Transverse colon (tissue), 4 donors: ENCODE measurements around the gene NSD1. TPM values are rescaled to one million over a fixed set of nuclear protein-coding genes. Genes with fewer than 3 reads are reported as not detected.

Experiments
- DNase-seq: peaks from one replicate; pipeline ENCODE4 v3.0.0-alpha.2; 2019
- H3K27ac ChIP-seq, 4 donors: fragments of 200-600 bp; sonication (generic); 2 replicates each; pipeline ENCODE4 v1.5.1; 2016 to 2018; ENCODE audit warnings: inconsistent platforms in 4 of 4
- H3K27me3 ChIP-seq: fragments of 200-600 bp; sonication (generic); 2 replicates; pipeline ENCODE4 v1.5.1; 2017; ENCODE audit warnings: inconsistent platforms
- H3K36me3 ChIP-seq, 4 donors: fragments of 200-600 bp; sonication (generic); 2 replicates each; pipeline ENCODE4 v1.5.1; 2017 to 2019; ENCODE audit warnings: inconsistent platforms in 4 of 4
- H3K4me1 ChIP-seq, 4 donors: fragments of 200-600 bp; sonication (generic); 2 replicates each; pipeline ENCODE4 v1.5.1; 2017 to 2020; ENCODE audit warnings: inconsistent platforms in 4 of 4
- H3K4me3 ChIP-seq, 4 donors: fragments of 200-600 bp; sonication (generic); 1 replicate in 1 of 4; 2 replicates in 3 of 4; pipeline versions ENCODE4 v1.5.1 to v1.6.1; 2017 to 2019; ENCODE audit warnings: inconsistent platforms in 4 of 4
- H3K9me3 ChIP-seq, 2 donors: fragments of 200-600 bp; sonication (generic); 2 replicates each; pipeline ENCODE4 v1.5.1; 2017 to 2019; ENCODE audit warnings: inconsistent platforms in 2 of 2
- EP300 ChIP-seq: sonication (generic); formaldehyde crosslinking; IDR thresholded peaks from one replicate; pipeline ENCODE4 v1.6.1; 2017; ENCODE audit warnings: antibody characterized with exemption, low read depth
- POLR2A ChIP-seq: fragments of 450-650 bp; IDR thresholded peaks from one replicate; pipeline ENCODE4 v1.6.1; 2016; ENCODE audit warnings: antibody characterized with exemption, mild to moderate bottlenecking, moderate library complexity
- POLR2AphosphoS5 ChIP-seq, 3 donors: sonication (generic); formaldehyde crosslinking; IDR thresholded peaks; one replicate each; pipeline ENCODE4 v1.6.1; 2016; ENCODE audit warnings: antibody characterized with exemption in 3 of 3
- WGBS, 2 donors: methylation state at CpG; one replicate each; pipeline ENCODE4 v1.1.5; 2018; ENCODE audit warnings: low coverage in 1 of 2; 5-methylcytosine and 5-hydroxymethylcytosine counted together
- in situ Hi-C, 4 donors: fragments of 200-750 bp; cut with MboI; loops; one replicate each; pipeline versions ENCODE4 v1.15.0 to v1.15.1; 2017; ENCODE audit warnings: low sequenced_read_pairs in 3 of 4, low pct_ligation_motif_present in 1 of 4, low pct_unique_long_range_greater_than_20kb in 1 of 4
- intact Hi-C: fragments of 100-400 bp; cut with DNase I; formaldehyde crosslinking; loops from one replicate; pipeline ENCODE4 v1.15.1; 2023; ENCODE audit warnings: low total_unique reads
- total RNA-seq, 4 donors: library from RNA; depleted of rRNA; stranded (reverse); fragments of >200 nt; gene quantifications; one replicate each; pipeline ENCODE4 v1.1.0, GENCODE V29; 2016
- TF ChIP-seq, protein P1 (sequence below), 5 experiments: fragments of 200-600 bp in 3 of 5; fragments of 450-650 bp in 2 of 5; sonication (generic) in 3 of 5; IDR thresholded peaks; 1 replicate in 2 of 5; 2 replicates in 3 of 5; pipeline ENCODE4 v1.5.1; 2016 to 2017; ENCODE audit warnings: antibody characterized with exemption in 5 of 5, inconsistent platforms in 3 of 5, mild to moderate bottlenecking in 2 of 5, moderate library complexity in 1 of 5

The NSD1 gene
- total RNA-seq, 4 donors from 2014 or later: 32.6 to 84.9 (median 60.7) TPM

DNA sequence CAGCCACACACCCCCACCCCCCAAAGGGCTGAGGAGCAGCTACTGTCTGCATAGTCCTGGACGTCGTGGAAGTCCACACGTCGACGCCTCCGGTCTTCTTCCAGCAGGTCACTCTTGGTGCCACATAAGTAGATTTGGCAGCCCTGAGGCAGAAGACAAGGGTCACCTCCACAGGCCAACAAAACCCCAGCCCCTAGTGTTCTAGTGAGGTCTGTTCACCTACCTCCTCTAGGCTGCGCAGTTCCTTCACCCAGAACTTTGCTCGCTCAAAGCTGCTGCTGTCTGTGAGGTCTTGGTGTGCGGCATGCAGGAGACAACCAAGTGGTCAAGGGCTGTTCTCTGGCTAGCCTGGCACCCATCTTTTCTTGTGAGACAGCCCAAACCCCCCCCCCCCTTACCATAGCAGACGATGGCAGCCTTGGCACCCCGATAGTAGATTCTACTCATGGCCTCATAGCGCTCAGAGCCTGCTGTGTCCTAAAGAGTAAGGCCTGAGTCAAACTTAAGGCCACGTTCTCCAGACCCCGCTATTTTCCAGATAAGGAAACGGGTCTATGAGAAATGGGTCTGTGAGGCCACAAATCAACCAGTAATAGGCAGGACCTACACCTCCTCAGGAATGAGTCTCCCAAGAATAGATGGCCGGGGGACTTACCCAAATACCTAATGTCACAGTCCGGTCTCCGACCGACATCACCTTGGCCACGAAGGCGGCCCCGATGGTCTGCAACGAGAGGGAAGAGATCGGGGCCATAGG lies 169.0 kb downstream of the NSD1 start:
- peaks cover 40 to 62% (median 54%) of the 10 kb centered on the region in 4 donors for H3K4me1 ChIP-seq
- intact Hi-C loops (no loop called here), in situ Hi-C loops (loop anchor here in 1 of 4 donors (25.0 kb wide), 1 partner anchor 160 kb away; the partner anchor contains the start of gene DBN1)
- WGBS, 2 donors: 29% methylated on average over 24 of the region's 24 CpGs; no CpG with 5 or more reads in 1 of the 2 donors
- no peak for DNase-seq
- H3K36me3 ChIP-seq: no peaks in the 10 kb centered on the region
- no peaks in the 10 kb centered on the region for H3K27me3 ChIP-seq
- peak overlapping the region; percentile 89 to 92 (median 91) for H3K27ac ChIP-seq
- TF ChIP-seq, protein P1, sequence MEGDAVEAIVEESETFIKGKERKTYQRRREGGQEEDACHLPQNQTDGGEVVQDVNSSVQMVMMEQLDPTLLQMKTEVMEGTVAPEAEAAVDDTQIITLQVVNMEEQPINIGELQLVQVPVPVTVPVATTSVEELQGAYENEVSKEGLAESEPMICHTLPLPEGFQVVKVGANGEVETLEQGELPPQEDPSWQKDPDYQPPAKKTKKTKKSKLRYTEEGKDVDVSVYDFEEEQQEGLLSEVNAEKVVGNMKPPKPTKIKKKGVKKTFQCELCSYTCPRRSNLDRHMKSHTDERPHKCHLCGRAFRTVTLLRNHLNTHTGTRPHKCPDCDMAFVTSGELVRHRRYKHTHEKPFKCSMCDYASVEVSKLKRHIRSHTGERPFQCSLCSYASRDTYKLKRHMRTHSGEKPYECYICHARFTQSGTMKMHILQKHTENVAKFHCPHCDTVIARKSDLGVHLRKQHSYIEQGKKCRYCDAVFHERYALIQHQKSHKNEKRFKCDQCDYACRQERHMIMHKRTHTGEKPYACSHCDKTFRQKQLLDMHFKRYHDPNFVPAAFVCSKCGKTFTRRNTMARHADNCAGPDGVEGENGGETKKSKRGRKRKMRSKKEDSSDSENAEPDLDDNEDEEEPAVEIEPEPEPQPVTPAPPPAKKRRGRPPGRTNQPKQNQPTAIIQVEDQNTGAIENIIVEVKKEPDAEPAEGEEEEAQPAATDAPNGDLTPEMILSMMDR (IDR thresholded peaks at IDR 0.05): peak in 1 of 5 experiments; percentile 27
- no peak for TF ChIP-seq POLR2A
- H3K4me3 ChIP-seq: peak overlapping the region; percentile 78 to 86 (median 85)
- H3K9me3 ChIP-seq: no peaks in the 10 kb centered on the region

DNA sequence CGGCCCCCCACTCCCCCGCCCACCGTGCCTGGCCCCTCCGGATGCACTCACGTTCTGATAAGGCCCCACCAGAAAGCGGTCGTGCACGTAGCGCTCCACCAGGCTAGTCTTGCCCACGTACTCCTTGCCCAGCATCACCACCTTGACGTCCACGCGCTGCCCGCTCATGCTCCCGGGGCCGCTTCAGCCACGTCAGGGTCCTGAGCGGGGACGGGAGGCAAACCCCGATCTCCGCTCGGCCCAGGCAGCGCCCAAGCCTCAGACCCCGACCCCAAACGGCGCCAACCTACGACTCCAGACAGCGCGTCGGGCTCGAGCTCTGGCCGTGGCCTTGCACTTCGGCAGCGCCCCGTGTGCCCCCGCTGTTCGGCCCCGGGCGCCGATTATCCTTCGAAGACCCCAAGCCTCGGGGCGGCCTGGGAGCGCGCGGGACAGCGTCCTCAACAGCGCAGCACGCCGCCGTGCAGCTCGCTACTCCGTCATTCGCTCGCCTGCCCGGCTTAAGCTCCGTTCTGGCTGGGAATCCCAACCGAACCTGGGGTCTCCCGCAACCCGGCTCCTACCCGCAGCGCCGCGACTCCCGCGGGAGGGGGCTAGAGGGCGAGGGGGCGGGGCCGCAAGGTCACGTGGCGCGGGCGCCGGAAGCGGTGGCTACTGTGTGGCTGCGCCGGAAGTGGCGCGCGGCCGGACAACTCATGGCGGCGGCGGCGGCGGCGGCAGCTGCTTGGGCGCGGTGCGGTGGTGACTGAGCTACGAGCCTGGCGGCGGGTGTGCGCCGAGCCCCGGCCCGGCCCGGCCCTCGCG lies 169.8 kb downstream of the NSD1 start, which contains the start of the genes PRELID1 and RAB24:
Gene PRELID1 (plus strand): TSS at position 679 of the 804 bp plus-strand sequence. CDS start 187 bp downstream, outside the sequence.
Gene RAB24 (minus strand): TSS at position 599 of the 804 bp plus-strand sequence. CDS start 431 bp downstream, at position 168.
- Histone ChIP-seq H3K27ac (peak within 1 kb of the TSS; percentile 89 to 92 (median 91)), H3K9me3 (no peaks in the 10 kb centered on the region), H3K27me3 (no peaks in the 10 kb centered on the region), H3K4me3 (peak within 1 kb of the TSS; percentile 78 to 86 (median 85)), H3K36me3 (no peaks in the 10 kb centered on the region), H3K4me1 (peaks cover 40 to 62% (median 54%) of the 10 kb centered on the region in 4 donors)
- peak; percentile 73 for TF ChIP-seq POLR2A
- TF ChIP-seq POLR2AphosphoS5 (IDR thresholded peaks at IDR 0.05): peak; percentile 78 to 94 (median 90)
- TF ChIP-seq, protein P1 (IDR thresholded peaks at IDR 0.05): peak in 3 of 5 experiments; percentile 32 to 53 (median 39)
- TF ChIP-seq EP300: no peak
- intact Hi-C loops: no loop called here
- 0% methylated on average over 67 of the region's 100 CpGs; no CpG with 5 or more reads in 1 of the 2 donors for WGBS, 2 donors
- in situ Hi-C loops: loop anchor here in 1 of 4 donors (25.0 kb wide), 1 partner anchor 159 kb away; the partner anchor contains the start of gene DBN1
- DNase-seq: peak; percentile 92

DNA sequence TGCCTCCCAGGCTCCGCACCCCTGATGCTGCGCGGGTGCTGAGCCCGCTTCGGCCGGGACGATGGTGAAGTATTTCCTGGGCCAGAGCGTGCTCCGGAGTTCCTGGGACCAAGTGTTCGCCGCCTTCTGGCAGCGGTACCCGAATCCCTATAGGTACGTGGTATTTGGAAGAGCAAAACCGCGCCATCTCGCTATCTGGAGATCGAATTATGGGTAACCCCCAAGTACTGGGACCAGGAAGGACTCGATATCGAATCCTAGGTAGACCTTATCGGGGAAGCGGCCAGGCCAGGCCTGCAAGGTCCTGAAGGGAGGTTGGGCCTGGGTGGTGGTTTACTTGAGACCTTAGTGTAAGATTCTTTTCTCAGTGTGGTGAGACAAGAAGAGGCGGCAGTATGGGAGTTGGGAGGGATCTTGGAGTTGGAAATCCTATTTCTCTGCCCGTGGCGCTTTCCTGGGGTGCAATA lies 170.4 kb downstream of the NSD1 start:
- TF ChIP-seq, protein P1 (IDR thresholded peaks at IDR 0.05): no peak
- TF ChIP-seq POLR2A (no peak), EP300 (no peak), POLR2AphosphoS5 (IDR thresholded peaks at IDR 0.05) (no peak)
- no peak for DNase-seq
- Histone ChIP-seq H3K9me3 (no peaks in the 10 kb centered on the region), H3K4me3 (peak overlapping the region; percentile 59 to 86 (median 85)), H3K36me3 (no peaks in the 10 kb centered on the region), H3K27ac (peak overlapping the region; percentile 89 to 92 (median 91)), H3K4me1 (peaks cover 40 to 58% (median 51%) of the 10 kb centered on the region in 4 donors), H3K27me3 (no peaks in the 10 kb centered on the region)
- intact Hi-C loops: no loop called here
- in situ Hi-C loops: loop anchor here in 1 of 4 donors (25.0 kb wide), 1 partner anchor 158 kb away; the partner anchor contains the start of gene DBN1
- WGBS, 2 donors: 1% methylated on average over 24 of the region's 25 CpGs; no CpG with 5 or more reads in 1 of the 2 donors
